ENCODE measurements around the gene ARHGAP10. TPM values are rescaled to one million over a fixed set of nuclear protein-coding genes. Genes with fewer than 3 reads are reported as not detected.

The ARHGAP10 gene
- total RNA-seq, 6 experiments from 2014 or later, result 5.5 to 13.3 (median 10.4) TPM

DNA sequence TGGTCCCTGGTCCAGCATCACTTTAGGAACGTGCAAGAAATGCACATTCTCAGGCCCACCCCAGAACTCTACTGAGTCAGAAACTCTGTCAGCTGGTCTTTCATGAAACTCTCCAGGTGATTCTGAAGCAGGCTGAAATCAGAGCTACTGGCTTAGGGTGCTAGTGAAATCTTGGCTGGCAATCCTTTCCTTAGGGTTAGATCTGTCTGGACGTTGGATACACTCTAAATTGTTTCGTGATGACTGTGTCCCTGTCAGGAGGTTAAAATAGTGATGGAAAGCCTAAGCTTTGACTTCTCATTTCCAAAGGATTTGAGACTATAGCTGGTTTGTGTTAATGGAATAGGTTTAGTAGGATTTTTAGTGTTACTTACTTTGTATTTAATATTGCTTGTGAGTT lies 99.1 kb downstream of the ARHGAP10 start:
- Histone ChIP-seq H3K9me3 (no peaks in the 10 kb centered on the region), H3K4me1 (peaks cover 0 to 8% (median 0%) of the 10 kb centered on the region in 4 donors), H3K36me3 (no peaks in the 10 kb centered on the region), H3K27ac (peak overlapping the region in 2 of 3 donors; percentile 2 to 9), H3K4me3 (no peak overlapping the region), H3K27me3 (no peaks in the 10 kb centered on the region)
- TF ChIP-seq, protein P1, sequence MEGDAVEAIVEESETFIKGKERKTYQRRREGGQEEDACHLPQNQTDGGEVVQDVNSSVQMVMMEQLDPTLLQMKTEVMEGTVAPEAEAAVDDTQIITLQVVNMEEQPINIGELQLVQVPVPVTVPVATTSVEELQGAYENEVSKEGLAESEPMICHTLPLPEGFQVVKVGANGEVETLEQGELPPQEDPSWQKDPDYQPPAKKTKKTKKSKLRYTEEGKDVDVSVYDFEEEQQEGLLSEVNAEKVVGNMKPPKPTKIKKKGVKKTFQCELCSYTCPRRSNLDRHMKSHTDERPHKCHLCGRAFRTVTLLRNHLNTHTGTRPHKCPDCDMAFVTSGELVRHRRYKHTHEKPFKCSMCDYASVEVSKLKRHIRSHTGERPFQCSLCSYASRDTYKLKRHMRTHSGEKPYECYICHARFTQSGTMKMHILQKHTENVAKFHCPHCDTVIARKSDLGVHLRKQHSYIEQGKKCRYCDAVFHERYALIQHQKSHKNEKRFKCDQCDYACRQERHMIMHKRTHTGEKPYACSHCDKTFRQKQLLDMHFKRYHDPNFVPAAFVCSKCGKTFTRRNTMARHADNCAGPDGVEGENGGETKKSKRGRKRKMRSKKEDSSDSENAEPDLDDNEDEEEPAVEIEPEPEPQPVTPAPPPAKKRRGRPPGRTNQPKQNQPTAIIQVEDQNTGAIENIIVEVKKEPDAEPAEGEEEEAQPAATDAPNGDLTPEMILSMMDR (IDR thresholded peaks at IDR 0.05), result no peak
- TF ChIP-seq POLR2A (IDR thresholded peaks at IDR 0.05), result no peak
- no peak for DNase-seq
- WGBS (ENCODE audit: insufficient coverage, low coverage, low lambda C conversion rate, missing lambda C conversion rate), result 81% methylated on average over 3 of the region's 3 CpGs
- ATAC-seq, result no peak
- intact Hi-C loops (cut with DNase I), result no loop called here

GRCh38 chr4:147831551-147832171 lies 99.8 kb downstream of the ARHGAP10 start:
- Histone ChIP-seq H3K27ac (peak overlapping the region; percentile 2 to 26 (median 9)), H3K4me1 (peaks cover 0 to 8% (median 0%) of the 10 kb centered on the region in 4 donors), H3K27me3 (no peaks in the 10 kb centered on the region), H3K9me3 (no peaks in the 10 kb centered on the region), H3K36me3 (no peaks in the 10 kb centered on the region), H3K4me3 (no peak overlapping the region)
- ATAC-seq (peak; percentile 54 to 82 (median 71)), DNase-seq (no peak)
- TF ChIP-seq, protein P1 (IDR thresholded peaks at IDR 0.05), result no peak
- TF ChIP-seq POLR2A (IDR thresholded peaks at IDR 0.05), result no peak
- intact Hi-C loops (cut with DNase I), result no loop called here
- 58% methylated on average over 5 of the region's 5 CpGs for WGBS (ENCODE audit: insufficient coverage, low coverage, low lambda C conversion rate, missing lambda C conversion rate)

GRCh38 chr4:147833254-147833653 lies 101.4 kb downstream of the ARHGAP10 start:
- intact Hi-C loops (cut with DNase I), result no loop called here
- no peaks in the 10 kb centered on the region for H3K9me3 ChIP-seq
- no peak overlapping the region for H3K27ac ChIP-seq
- no peak for ATAC-seq
- H3K36me3 ChIP-seq, result no peaks in the 10 kb centered on the region
- H3K4me1 ChIP-seq, result peaks cover 0 to 8% (median 0%) of the 10 kb centered on the region in 4 donors
- TF ChIP-seq, protein P1 (IDR thresholded peaks at IDR 0.05), result no peak
- TF ChIP-seq POLR2A (IDR thresholded peaks at IDR 0.05), result no peak
- no peaks in the 10 kb centered on the region for H3K27me3 ChIP-seq
- 39% methylated on average over 2 of the region's 2 CpGs for WGBS (ENCODE audit: insufficient coverage, low coverage, low lambda C conversion rate, missing lambda C conversion rate)
- H3K4me3 ChIP-seq, result no peak overlapping the region
- DNase-seq, result no peak

- Histone ChIP-seq H3K9me3 (no peaks in the 10 kb centered on the region), H3K27ac (no peak overlapping the region), H3K4me3 (no peak overlapping the region), H3K36me3 (no peaks in the 10 kb centered on the region), H3K4me1 (peaks cover 0 to 8% (median 0%) of the 10 kb centered on the region in 4 donors), H3K27me3 (no peaks in the 10 kb centered on the region)
- DNase-seq (no peak), ATAC-seq (no peak)
- intact Hi-C loops (cut with DNase I), result no loop called here
- WGBS (ENCODE audit: insufficient coverage, low coverage, low lambda C conversion rate, missing lambda C conversion rate), result 88% methylated on average over 2 of the region's 2 CpGs
- TF ChIP-seq, protein P1 (IDR thresholded peaks at IDR 0.05), result no peak
- TF ChIP-seq POLR2A (IDR thresholded peaks at IDR 0.05), result no peak
These were observed 101.9 kb downstream of the ARHGAP10 start for GRCh38 chr4:147833741-147834140.

Data from right lobe of liver (tissue), 6 donors.